ENCODE measurements around the gene COL8A1. TPM values are rescaled to one million over a fixed set of nuclear protein-coding genes. Genes with fewer than 3 reads are reported as not detected.

COL8A1 gene
- total and polyA plus RNA-seq, 4 experiments from 2014 or later: not detected

DNA sequence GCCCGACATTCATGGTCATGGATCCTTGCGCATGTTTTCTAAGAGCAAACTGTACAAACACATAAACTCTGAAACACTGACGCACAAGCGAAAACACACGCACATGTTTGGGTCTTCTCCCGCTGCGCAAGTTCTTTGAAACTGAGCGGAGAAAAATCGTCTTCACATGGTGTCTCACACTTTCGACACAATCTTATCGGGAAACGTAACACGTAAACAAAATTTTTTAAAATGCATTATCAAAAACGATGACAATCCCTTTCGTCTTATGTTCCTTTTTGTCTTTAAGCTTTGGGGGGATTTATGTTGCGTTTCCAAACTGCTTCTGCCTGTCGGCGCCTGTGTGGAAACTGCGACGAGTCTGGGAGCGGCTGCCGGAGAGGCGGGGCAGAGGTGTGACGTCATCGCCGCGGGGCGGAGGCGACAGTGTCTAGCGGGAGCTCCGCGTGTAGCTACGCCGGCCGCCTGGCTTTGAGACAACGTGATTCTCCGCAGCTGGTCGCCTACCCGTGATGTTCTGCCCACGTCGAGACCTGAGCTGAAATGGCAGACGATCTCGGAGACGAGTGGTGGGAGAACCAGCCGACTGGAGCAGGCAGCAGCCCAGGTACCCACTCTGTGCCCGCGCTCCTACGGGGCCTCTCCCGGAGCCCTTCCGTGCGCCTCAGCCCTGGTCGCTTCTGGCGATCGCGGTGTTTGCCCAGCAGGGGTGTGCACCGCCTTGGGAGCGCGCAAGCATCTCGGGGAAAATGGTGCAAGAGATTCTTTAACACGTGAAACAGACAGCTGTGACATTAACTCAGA, 179.2 kb downstream of the COL8A1 start, which contains the start of gene CMSS1:
TSS of gene CMSS1 (plus strand) at position 426 of the 804 bp plus-strand sequence.
- CTCF ChIA-PET (ENCODE audit: partially characterized antibody): interaction anchor here (0.9 to 4.1 kb wide), 8 partner anchors 9 to 1796 kb away, joined by 4 to 22 read pairs (median 4); partner anchors contain the start of gene LNP1
- Mint-ChIP-seq H3K36me3 (peaks cover 6 to 10% of the 10 kb centered on the region in 2 donors), H3K9me3 (peaks cover 0 to 4% (median 0%) of the 10 kb centered on the region in 8 donors), H3K27ac (peak within 1 kb of the TSS; percentile 99 to 100 (median 100)), H3K4me1 (peaks cover 25 to 40% (median 34%) of the 10 kb centered on the region in 4 donors), H3K4me3 (peak within 1 kb of the TSS; percentile 93 to 98 (median 96)), H3K27me3 (no peaks in the 10 kb centered on the region)
- H3K4me3 ChIP-seq (ENCODE audit: low read length in 2 of 2): peak within 1 kb of the TSS; percentile 59 to 73
- peaks cover 20% of the 10 kb centered on the region for H3K4me1 ChIP-seq (ENCODE audit: insufficient read depth, low read length)
- POLR2A ChIA-PET (ENCODE audit: partially characterized antibody): interaction anchor here (1.0 to 1.5 kb wide), 4 partner anchors 8 to 1903 kb away, joined by 4 to 10 read pairs (median 4); partner anchors contain the start of gene TBC1D23
- intact Hi-C loops (cut with micrococcal nuclease): loop anchor here (1.0 to 5.0 kb wide), 8 partner anchors 60 to 1960 kb away; partner anchors contain the start of genes DCBLD2, LNP1, NXPE3 and PCNP
- no peaks in the 10 kb centered on the region for H3K9me3 ChIP-seq (ENCODE audit: control insufficient read depth in 1 of 2, low read length in 2 of 2)
- DNase-seq: peak; percentile 96 to 98 (median 96)
- peak within 1 kb of the TSS; percentile 80 for H3K27ac ChIP-seq (ENCODE audit: low read depth, low read length)
- no peaks in the 10 kb centered on the region for H3K36me3 ChIP-seq (ENCODE audit: insufficient read depth, low read length)
- no peaks in the 10 kb centered on the region for H3K27me3 ChIP-seq (ENCODE audit: insufficient read depth, low read length)

DNA sequence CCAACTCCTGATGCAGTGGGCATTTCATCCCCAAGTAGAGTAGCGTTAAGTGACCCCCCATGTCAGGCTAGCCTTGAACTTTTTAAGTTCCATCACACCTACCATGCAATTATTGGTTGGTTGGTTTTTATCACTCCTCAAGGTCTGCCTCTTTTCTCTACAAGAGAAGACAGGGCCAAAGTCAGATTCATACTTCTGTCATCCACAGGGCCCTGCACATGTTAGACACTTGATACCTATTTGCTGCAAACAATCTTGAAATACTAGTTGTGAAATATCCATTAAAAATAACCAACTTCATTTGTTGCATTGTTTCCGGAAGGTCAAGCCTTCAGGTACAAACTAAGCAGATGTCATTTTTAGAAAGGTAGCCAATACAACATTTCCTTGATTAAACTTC, 180.4 kb downstream of the COL8A1 start:
- DNase-seq: no peak
- H3K36me3 ChIP-seq (ENCODE audit: insufficient read depth, low read length): no peaks in the 10 kb centered on the region
- Mint-ChIP-seq H3K9me3 (peaks cover 0 to 4% (median 0%) of the 10 kb centered on the region in 8 donors), H3K27ac (peak overlapping the region in 6 of 7 donors; percentile 99 to 100 (median 100)), H3K4me1 (peaks cover 27 to 44% (median 36%) of the 10 kb centered on the region in 4 donors), H3K4me3 (peak overlapping the region; percentile 93 to 98 (median 96)), H3K36me3 (peaks cover 6 to 10% of the 10 kb centered on the region in 2 donors), H3K27me3 (no peaks in the 10 kb centered on the region)
- intact Hi-C loops (cut with micrococcal nuclease): loop anchor here (5.0 kb wide), 3 partner anchors 58 to 1958 kb away; partner anchors contain the start of genes NXPE3 and TFG
- H3K27me3 ChIP-seq (ENCODE audit: insufficient read depth, low read length): no peaks in the 10 kb centered on the region
- H3K4me3 ChIP-seq (ENCODE audit: low read length in 2 of 2): no peak overlapping the region
- ChIA-PET POLR2A (ENCODE audit: partially characterized antibody) (no interaction called here), CTCF (ENCODE audit: partially characterized antibody) (interaction anchor here (1.7 to 5.8 kb wide), 3 partner anchors 10 to 15 kb away, joined by 5 to 42 read pairs (median 22); no protein-coding TSS in a partner anchor)
- no peak overlapping the region for H3K27ac ChIP-seq (ENCODE audit: low read depth, low read length)
- H3K4me1 ChIP-seq (ENCODE audit: insufficient read depth, low read length): peaks cover 20% of the 10 kb centered on the region
- H3K9me3 ChIP-seq (ENCODE audit: control insufficient read depth in 1 of 2, low read length in 2 of 2): no peaks in the 10 kb centered on the region

DNA sequence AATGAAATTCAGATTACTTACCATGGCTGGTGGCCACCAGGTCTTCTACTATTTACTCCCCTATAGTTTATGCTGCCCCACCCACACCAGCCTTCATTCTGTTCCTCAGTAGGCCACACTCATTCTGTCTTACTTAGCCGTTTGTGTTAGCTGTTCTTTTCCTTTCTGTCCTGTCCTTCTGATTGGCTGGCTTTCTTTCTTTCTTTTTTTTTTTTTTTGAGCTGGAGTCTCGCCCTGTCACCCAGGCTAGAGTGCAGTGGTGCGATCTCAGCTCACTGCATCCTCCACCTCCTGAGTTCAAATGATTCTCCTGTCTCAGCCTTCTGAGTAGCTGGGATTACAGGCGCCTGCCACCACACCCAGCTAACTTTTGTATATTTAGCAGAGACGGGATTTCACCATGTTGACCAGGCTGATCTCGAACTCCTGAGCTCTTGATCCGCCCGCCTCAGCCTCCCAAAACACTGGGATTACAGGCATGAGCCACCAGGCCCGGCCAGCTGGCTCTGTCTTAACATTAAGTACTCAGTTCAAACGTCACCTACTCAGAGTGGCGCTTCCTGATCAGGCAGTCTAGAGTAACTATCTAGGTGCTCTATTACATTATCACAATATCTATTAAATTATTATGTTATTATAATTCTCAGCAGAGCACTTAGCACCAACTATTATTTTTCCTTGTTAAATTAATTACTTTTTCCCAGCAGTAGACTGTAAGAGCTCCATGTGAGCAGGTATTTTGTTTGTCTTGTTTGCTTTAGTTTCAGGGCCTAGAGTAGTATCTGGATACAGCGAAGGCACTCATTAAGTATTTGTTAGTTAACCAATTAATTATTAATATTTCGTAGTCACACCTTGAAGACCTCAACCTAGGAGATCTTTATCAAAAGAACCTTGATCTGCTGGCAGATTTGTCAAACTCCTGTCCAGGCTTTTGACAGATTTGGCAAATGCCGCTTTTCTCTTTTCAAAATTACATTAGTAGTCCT, 185.6 kb downstream of the COL8A1 start:
- H3K27ac ChIP-seq (ENCODE audit: low read depth, low read length): no peak overlapping the region
- intact Hi-C loops (cut with micrococcal nuclease): no loop called here
- Mint-ChIP-seq H3K27me3 (no peaks in the 10 kb centered on the region), H3K27ac (peak overlapping the region in 2 of 7 donors; percentile 26 to 75), H3K4me3 (peak overlapping the region in 1 of 8 donors; percentile 21), H3K9me3 (no peaks in the 10 kb centered on the region), H3K4me1 (peaks cover 13 to 25% (median 17%) of the 10 kb centered on the region in 4 donors), H3K36me3 (peaks cover 0 to 6% of the 10 kb centered on the region in 2 donors)
- no peak overlapping the region for H3K4me3 ChIP-seq (ENCODE audit: low read length in 2 of 2)
- no peaks in the 10 kb centered on the region for H3K27me3 ChIP-seq (ENCODE audit: insufficient read depth, low read length)
- H3K36me3 ChIP-seq (ENCODE audit: insufficient read depth, low read length): no peaks in the 10 kb centered on the region
- DNase-seq: no peak
- no peaks in the 10 kb centered on the region for H3K9me3 ChIP-seq (ENCODE audit: control insufficient read depth in 1 of 2, low read length in 2 of 2)
- POLR2A ChIA-PET (ENCODE audit: partially characterized antibody): no interaction called here
- CTCF ChIA-PET (ENCODE audit: partially characterized antibody): interaction anchor here (0.9 to 5.8 kb wide), 7 partner anchors 8 to 430 kb away, joined by 3 to 42 read pairs (median 4); no protein-coding TSS in a partner anchor
- peaks cover 4% of the 10 kb centered on the region for H3K4me1 ChIP-seq (ENCODE audit: insufficient read depth, low read length)

DNA sequence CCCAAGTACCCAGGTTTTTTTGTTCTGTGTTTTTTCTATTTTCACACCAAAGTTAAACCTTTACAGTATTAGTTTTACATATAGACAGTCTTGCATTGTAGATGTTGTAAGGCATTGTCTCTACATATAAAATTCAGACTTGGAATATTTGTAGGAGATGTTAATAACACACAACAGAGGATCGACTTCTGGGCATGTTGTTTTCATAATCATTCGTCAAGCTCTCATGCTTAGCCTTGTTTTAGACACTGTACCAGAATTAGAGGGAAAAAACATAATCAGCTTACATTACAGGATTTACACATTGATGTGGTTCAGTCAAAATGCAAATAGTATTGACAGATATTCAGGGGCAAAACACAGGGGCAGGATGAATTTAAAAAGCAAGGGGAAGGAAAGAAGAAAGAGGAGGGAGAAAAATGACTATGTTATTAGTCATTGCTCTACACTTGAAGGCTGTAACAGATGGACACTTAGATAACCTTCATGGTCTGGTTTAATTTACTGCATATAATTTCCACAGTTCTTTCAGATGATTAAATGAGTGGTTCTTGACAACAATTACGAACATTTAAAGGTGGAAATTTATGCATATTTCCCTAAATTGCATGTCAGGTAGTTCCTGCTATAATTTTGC, 186.7 kb downstream of the COL8A1 start:
- Mint-ChIP-seq H3K4me1 (peaks cover 9 to 21% (median 12%) of the 10 kb centered on the region in 4 donors), H3K27me3 (no peaks in the 10 kb centered on the region), H3K4me3 (no peak overlapping the region), H3K36me3 (peaks cover 0 to 6% of the 10 kb centered on the region in 2 donors), H3K27ac (peak overlapping the region in 1 of 7 donors; percentile 38), H3K9me3 (no peaks in the 10 kb centered on the region)
- intact Hi-C loops (cut with micrococcal nuclease): no loop called here
- no peak overlapping the region for H3K27ac ChIP-seq (ENCODE audit: low read depth, low read length)
- ChIA-PET POLR2A (ENCODE audit: partially characterized antibody) (no interaction called here), CTCF (ENCODE audit: partially characterized antibody) (interaction anchor here (1.2 kb wide), 1 partner anchor 19 kb away, joined by 5 read pairs; no protein-coding TSS in a partner anchor)
- H3K27me3 ChIP-seq (ENCODE audit: insufficient read depth, low read length): no peaks in the 10 kb centered on the region
- H3K4me3 ChIP-seq (ENCODE audit: low read length in 2 of 2): no peak overlapping the region
- DNase-seq: no peak
- no peaks in the 10 kb centered on the region for H3K4me1 ChIP-seq (ENCODE audit: insufficient read depth, low read length)
- H3K9me3 ChIP-seq (ENCODE audit: control insufficient read depth in 1 of 2, low read length in 2 of 2): no peaks in the 10 kb centered on the region
- no peaks in the 10 kb centered on the region for H3K36me3 ChIP-seq (ENCODE audit: insufficient read depth, low read length)

DNA sequence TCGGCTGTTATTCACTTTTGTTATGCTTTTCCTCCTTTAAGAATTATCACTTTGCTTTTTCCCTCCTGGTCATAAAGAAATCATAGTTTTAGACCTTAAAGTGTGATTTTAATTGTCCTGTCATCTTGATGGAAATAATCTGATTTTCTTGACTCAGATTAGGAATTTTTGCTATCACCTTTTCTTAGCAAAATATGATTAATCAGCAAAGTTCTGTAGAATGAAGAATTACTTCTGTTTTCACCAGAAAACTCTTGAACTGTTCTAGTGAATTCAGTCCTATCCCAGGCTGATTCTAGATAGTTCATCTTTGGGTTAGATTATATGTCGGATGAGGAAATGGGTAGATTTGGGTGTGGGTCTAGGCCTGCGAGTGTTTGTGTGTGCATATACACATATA, 191.4 kb downstream of the COL8A1 start:
- Histone ChIP-seq H3K4me3 (ENCODE audit: low read length in 2 of 2) (no peak overlapping the region), H3K27ac (ENCODE audit: low read depth, low read length) (no peak overlapping the region), H3K9me3 (ENCODE audit: control insufficient read depth in 1 of 2, low read length in 2 of 2) (no peaks in the 10 kb centered on the region), H3K36me3 (ENCODE audit: insufficient read depth, low read length) (no peaks in the 10 kb centered on the region), H3K4me1 (ENCODE audit: insufficient read depth, low read length) (no peaks in the 10 kb centered on the region), H3K27me3 (ENCODE audit: insufficient read depth, low read length) (no peaks in the 10 kb centered on the region)
- intact Hi-C loops (cut with micrococcal nuclease): no loop called here
- POLR2A ChIA-PET (ENCODE audit: partially characterized antibody): no interaction called here
- H3K9me3 Mint-ChIP-seq: no peaks in the 10 kb centered on the region
- CTCF ChIA-PET (ENCODE audit: partially characterized antibody): interaction anchor here (0.8 to 2.7 kb wide), 5 partner anchors 12 to 760 kb away, joined by 3 to 16 read pairs (median 9); partner anchors contain the start of gene CMSS1
- H3K27me3 Mint-ChIP-seq: no peaks in the 10 kb centered on the region
- H3K4me3 Mint-ChIP-seq: no peak overlapping the region
- peak overlapping the region in 1 of 7 donors; percentile 9 for H3K27ac Mint-ChIP-seq
- no peaks in the 10 kb centered on the region for H3K36me3 Mint-ChIP-seq
- peaks cover 0 to 4% (median 2%) of the 10 kb centered on the region in 4 donors for H3K4me1 Mint-ChIP-seq
- DNase-seq: no peak

DNA sequence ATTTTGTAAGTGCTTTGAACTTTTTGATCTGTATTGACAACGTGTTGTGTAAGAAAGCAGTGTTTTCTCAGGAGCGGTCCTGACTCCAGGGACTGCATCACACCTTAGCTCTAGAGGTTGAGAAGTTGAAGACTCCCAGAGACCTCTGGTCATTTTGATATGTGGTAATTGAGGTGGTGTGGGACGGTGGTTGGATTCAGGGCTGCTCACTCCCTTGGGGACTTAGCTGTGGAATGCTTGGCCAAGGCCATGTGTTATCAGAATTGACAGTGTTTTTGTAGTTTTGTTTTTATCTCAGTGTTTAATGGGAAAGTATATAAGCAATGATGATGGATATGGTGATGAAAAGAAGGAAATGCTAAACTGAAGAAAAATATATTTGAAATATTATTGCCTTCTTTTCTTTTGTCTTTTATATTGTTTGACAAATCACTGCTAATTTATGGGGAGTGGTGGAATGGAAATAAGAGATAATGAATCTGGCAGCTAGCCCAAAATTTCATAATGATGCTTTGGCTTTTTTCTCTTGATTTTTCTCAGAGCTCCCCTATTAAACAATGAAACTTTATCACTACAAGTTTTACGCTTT, 195.3 kb downstream of the COL8A1 start:
- no peak overlapping the region for H3K4me3 Mint-ChIP-seq
- H3K36me3 ChIP-seq (ENCODE audit: insufficient read depth, low read length): no peaks in the 10 kb centered on the region
- H3K36me3 Mint-ChIP-seq: no peaks in the 10 kb centered on the region
- POLR2A ChIA-PET (ENCODE audit: partially characterized antibody): no interaction called here
- peaks cover 0 to 2% (median under 1%) of the 10 kb centered on the region in 4 donors for H3K4me1 Mint-ChIP-seq
- H3K27ac ChIP-seq (ENCODE audit: low read depth, low read length): no peak overlapping the region
- intact Hi-C loops (cut with micrococcal nuclease): loop anchor here (2.0 kb wide), 1 partner anchor 235 kb away; no protein-coding TSS in a partner anchor
- no peaks in the 10 kb centered on the region for H3K9me3 Mint-ChIP-seq
- no peaks in the 10 kb centered on the region for H3K9me3 ChIP-seq (ENCODE audit: control insufficient read depth in 1 of 2, low read length in 2 of 2)
- no peak overlapping the region for H3K4me3 ChIP-seq (ENCODE audit: low read length in 2 of 2)
- no peak for DNase-seq
- H3K27ac Mint-ChIP-seq: no peak overlapping the region
- H3K27me3 Mint-ChIP-seq: no peaks in the 10 kb centered on the region
- H3K4me1 ChIP-seq (ENCODE audit: insufficient read depth, low read length): no peaks in the 10 kb centered on the region
- H3K27me3 ChIP-seq (ENCODE audit: insufficient read depth, low read length): no peaks in the 10 kb centered on the region
- CTCF ChIA-PET (ENCODE audit: partially characterized antibody): interaction anchor here (0.8 to 4.3 kb wide), 10 partner anchors 7 to 758 kb away, joined by 3 to 50 read pairs (median 5); partner anchors contain the start of gene CMSS1

Measured in CD4-positive, alpha-beta memory T cell (primary cell).